ENCODE results near the gene OR51A7. TPM values are rescaled to one million over a fixed set of nuclear protein-coding genes. Genes with fewer than 3 reads are reported as not detected.
"Not testable (repeated sequence)": the region's sequence is repeated elsewhere in the genome, so short reads cannot be mapped to it uniquely, and the experiment has no call there.

OR51A7 gene, protein sequence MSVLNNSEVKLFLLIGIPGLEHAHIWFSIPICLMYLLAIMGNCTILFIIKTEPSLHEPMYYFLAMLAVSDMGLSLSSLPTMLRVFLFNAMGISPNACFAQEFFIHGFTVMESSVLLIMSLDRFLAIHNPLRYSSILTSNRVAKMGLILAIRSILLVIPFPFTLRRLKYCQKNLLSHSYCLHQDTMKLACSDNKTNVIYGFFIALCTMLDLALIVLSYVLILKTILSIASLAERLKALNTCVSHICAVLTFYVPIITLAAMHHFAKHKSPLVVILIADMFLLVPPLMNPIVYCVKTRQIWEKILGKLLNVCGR
- not detected for polyA plus RNA-seq
- long read RNA-seq, donor 1 = 0 reads
- long read RNA-seq, donor 2 = 0 reads
- long read RNA-seq, donor 3 = 0 reads
- long read RNA-seq, donor 4 = 0 reads
- long read RNA-seq, donor 5 = 0 reads
- long read RNA-seq, donor 6 = 0 reads
- long read RNA-seq, donor 7 = 0 reads
- long read RNA-seq, donor 8 = 0 reads
- long read RNA-seq, donor 9 = 0 reads
- long read RNA-seq, donor 10 = 0 reads

DNA sequence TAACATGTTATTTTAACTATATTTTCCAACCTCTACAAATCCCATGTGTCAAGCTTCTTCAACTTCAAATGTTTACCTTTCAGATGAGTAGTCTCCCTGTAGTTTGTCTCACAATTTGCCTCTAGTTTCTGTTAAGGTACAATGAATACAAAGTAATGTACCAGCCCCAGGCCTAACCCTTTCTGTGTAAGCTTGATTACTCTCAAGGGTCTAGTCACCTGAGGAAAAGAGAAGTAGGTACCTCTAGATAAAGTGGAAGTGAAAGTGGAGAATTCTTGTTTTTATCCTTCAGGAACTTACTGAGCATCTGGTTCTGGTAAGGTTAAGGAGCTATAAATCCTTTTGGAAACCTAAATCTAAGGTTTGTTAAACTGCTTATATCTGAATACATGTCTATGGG is at the start of gene OR51A7:
Gene OR51A7, plus strand, starts transcription at position 300 of the 400 bp plus-strand sequence. CDS start 3,587 bp downstream, outside the sequence.
- no peak for DNase-seq

DNA sequence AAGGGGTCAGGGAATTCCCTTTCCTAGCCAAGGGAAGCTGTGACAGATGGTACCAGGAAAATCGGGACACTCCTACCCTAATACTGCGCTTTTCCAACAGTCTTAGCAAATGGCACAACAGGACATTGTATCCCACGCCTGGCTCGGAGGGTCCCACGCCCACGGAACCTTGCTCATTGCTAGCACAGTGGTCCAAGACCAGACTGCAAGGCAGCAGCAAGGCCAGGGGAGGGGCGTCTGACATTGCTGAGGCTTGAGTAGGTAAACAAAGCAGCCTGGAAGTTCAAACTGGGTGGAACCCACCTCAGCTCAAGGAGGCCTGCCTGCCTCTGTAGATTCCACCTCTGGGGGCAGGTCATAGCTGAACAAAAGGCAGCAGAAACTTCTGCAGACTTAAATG is 49.3 kb upstream of the OR51A7 start:
- not testable (repeated sequence) for FAIRE-seq; H3K4me3 ChIP-seq (ENCODE audit: low read depth in 1 of 3, low read length in 3 of 3); H3K4me1 ChIP-seq (ENCODE audit: control insufficient read depth in 3 of 3, insufficient read depth in 2 of 3, low read depth in 1 of 3, low read length in 2 of 3); DNase-seq; H3K27ac ChIP-seq (ENCODE audit: low read depth in 1 of 3, low read length in 2 of 3); H3K36me3 ChIP-seq (ENCODE audit: control insufficient read depth in 3 of 3, insufficient read depth in 2 of 3, low read depth in 1 of 3, low read length in 3 of 3); H3K9me3 ChIP-seq (ENCODE audit: control insufficient read depth in 2 of 2, insufficient read depth in 1 of 2, low read depth in 1 of 2, low read length in 1 of 2); H3K27me3 ChIP-seq (ENCODE audit: control insufficient read depth in 3 of 3, insufficient read depth in 3 of 3, low read length in 3 of 3)
- WGBS, 3 donors = 79 to 87% (median 81%) methylated on average over 7 of the region's 7 CpGs

More for the DNA sequence above, at the start of gene OR51A7:
- H3K27me3 ChIP-seq (ENCODE audit: control insufficient read depth in 3 of 3, insufficient read depth in 3 of 3, low read length in 3 of 3) = no peaks in the 10 kb centered on the region
- H3K27ac ChIP-seq (ENCODE audit: low read depth in 1 of 3, low read length in 2 of 3) = no peak within 1 kb of the TSS
- FAIRE-seq = no peak
- H3K36me3 ChIP-seq (ENCODE audit: control insufficient read depth in 3 of 3, insufficient read depth in 2 of 3, low read depth in 1 of 3, low read length in 3 of 3) = no peaks in the 10 kb centered on the region
- no peaks in the 10 kb centered on the region for H3K9me3 ChIP-seq (ENCODE audit: control insufficient read depth in 2 of 2, insufficient read depth in 1 of 2, low read depth in 1 of 2, low read length in 1 of 2)
- H3K4me3 ChIP-seq (ENCODE audit: low read depth in 1 of 3, low read length in 3 of 3) = no peak within 1 kb of the TSS
- no peaks in the 10 kb centered on the region for H3K4me1 ChIP-seq (ENCODE audit: control insufficient read depth in 3 of 3, insufficient read depth in 2 of 3, low read depth in 1 of 3, low read length in 2 of 3)

DNA sequence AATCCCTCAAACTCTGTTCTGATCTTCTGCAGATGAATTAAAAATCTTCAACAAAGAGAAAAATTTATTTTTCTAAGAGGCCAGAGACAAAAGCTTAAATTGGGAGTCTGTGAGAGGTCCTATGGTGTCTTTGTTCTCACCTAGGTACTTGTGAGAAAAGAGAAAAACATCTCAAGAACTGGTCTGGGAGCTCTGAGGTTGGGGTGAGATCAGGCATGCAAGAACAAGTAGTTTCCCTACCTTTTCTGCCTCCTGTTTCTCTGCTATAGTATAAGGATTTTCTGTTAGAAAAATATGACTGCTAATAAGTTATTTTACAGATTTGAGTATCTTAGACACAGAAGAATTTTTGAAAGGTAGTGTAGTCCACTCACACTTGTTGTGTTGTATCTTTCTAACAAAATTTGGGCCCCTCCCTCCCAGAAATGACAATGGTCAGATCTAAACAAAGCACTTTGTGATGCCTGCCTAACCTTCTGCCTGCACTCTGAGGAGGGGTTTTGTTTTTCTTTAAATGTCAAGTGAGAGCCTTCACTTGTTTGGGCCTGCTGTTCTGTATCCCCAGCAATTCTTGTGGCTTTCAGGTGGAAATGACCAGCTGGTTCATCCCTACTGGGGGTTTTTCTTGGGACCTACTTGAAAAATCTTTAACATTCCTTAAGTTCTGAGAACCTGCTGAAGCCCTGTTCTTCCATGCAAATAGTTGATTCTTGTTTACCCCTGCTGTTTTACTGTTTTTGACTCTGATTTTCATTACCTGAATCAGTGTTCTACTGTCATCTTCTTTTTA is 40.9 kb upstream of the OR51A7 start:
- Histone ChIP-seq H3K27ac (ENCODE audit: low read depth in 1 of 3, low read length in 2 of 3) (no peak overlapping the region), H3K4me1 (ENCODE audit: control insufficient read depth in 3 of 3, insufficient read depth in 2 of 3, low read depth in 1 of 3, low read length in 2 of 3) (no peaks in the 10 kb centered on the region), H3K36me3 (ENCODE audit: control insufficient read depth in 3 of 3, insufficient read depth in 2 of 3, low read depth in 1 of 3, low read length in 3 of 3) (no peaks in the 10 kb centered on the region), H3K4me3 (ENCODE audit: low read depth in 1 of 3, low read length in 3 of 3) (no peak overlapping the region), H3K27me3 (ENCODE audit: control insufficient read depth in 3 of 3, insufficient read depth in 3 of 3, low read length in 3 of 3) (no peaks in the 10 kb centered on the region), H3K9me3 (ENCODE audit: control insufficient read depth in 2 of 2, insufficient read depth in 1 of 2, low read depth in 1 of 2, low read length in 1 of 2) (no peaks in the 10 kb centered on the region)
- DNase-seq (no peak), FAIRE-seq (no peak)

DNA sequence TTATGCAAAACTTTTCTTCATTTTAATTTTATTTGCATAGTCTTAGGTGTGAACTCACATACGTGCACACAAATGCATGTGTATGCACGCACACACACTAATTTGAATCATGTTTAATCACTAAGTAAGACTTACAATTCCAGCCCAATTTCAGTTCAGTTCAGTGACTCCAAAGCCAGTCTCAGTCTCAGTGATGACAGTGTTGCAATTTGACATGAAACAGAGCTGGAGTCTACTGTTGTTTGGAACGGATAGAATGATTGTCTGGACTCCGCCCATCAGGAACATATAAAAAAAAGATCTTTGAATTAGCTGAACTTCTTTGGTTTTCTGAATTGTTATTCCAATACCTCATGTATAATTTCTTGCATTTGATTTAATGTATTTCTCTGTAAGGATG is 39.7 kb upstream of the OR51A7 start:
- H3K4me3 ChIP-seq (ENCODE audit: low read depth in 1 of 3, low read length in 3 of 3) = no peak overlapping the region
- no peaks in the 10 kb centered on the region for H3K36me3 ChIP-seq (ENCODE audit: control insufficient read depth in 3 of 3, insufficient read depth in 2 of 3, low read depth in 1 of 3, low read length in 3 of 3)
- no peak overlapping the region for H3K27ac ChIP-seq (ENCODE audit: low read depth in 1 of 3, low read length in 2 of 3)
- H3K4me1 ChIP-seq (ENCODE audit: control insufficient read depth in 3 of 3, insufficient read depth in 2 of 3, low read depth in 1 of 3, low read length in 2 of 3) = no peaks in the 10 kb centered on the region
- H3K27me3 ChIP-seq (ENCODE audit: control insufficient read depth in 3 of 3, insufficient read depth in 3 of 3, low read length in 3 of 3) = no peaks in the 10 kb centered on the region
- FAIRE-seq (no peak), DNase-seq (no peak)
- 74 to 86% (median 84%) methylated on average over 4 of the region's 4 CpGs for WGBS, 3 donors
- H3K9me3 ChIP-seq (ENCODE audit: control insufficient read depth in 2 of 2, insufficient read depth in 1 of 2, low read depth in 1 of 2, low read length in 1 of 2) = no peaks in the 10 kb centered on the region

DNA sequence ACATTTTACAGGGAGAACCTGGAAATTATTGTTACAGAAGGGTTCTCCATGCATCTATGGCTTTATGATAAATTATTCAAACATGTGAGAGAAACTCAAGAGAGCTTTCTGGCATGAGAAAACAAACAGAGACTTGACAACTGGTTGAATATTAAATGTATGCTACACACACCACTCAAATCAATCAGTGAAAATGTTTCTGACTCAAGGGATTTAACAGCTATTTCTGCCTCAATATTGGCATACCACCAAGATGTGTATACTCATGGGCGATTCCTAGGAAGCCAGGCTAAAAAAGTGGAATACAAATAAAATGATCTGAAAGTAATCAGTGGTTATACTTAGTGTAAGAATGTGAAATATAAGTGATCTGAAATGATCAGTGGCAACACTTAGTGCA is 37.7 kb upstream of the OR51A7 start:
- WGBS, 3 donors = 37 to 41% (median 38%) methylated on average over 1 of the region's 1 CpG

DNA sequence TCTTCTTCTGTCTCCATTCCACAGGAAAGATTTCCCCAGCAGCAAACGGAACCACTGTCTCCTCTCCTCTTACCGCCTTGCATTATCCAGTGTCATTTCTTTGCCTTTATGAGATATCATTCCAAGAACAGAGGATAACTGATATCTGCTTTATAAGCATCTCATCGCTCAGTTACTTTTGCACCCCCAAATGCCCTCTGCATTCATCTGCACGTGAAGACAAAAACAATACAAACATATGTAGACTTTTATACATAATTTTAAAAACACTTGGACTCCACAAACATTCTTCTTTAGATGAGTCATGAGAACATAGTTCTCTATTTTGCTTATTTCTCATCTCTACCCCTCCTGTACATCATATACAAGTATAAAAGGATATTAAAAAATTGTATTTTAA is 22.4 kb upstream of the OR51A7 start:
- DNase-seq (no peak), FAIRE-seq (no peak)
- no peaks in the 10 kb centered on the region for H3K27me3 ChIP-seq (ENCODE audit: control insufficient read depth in 3 of 3, insufficient read depth in 3 of 3, low read length in 3 of 3)
- no peaks in the 10 kb centered on the region for H3K4me1 ChIP-seq (ENCODE audit: control insufficient read depth in 3 of 3, insufficient read depth in 2 of 3, low read depth in 1 of 3, low read length in 2 of 3)
- no peak overlapping the region for H3K4me3 ChIP-seq (ENCODE audit: low read depth in 1 of 3, low read length in 3 of 3)
- no peaks in the 10 kb centered on the region for H3K9me3 ChIP-seq (ENCODE audit: control insufficient read depth in 2 of 2, insufficient read depth in 1 of 2, low read depth in 1 of 2, low read length in 1 of 2)
- 77 to 86% (median 82%) methylated on average over 4 of the region's 4 CpGs for WGBS, 3 donors
- no peak overlapping the region for H3K27ac ChIP-seq (ENCODE audit: low read depth in 1 of 3, low read length in 2 of 3)
- H3K36me3 ChIP-seq (ENCODE audit: control insufficient read depth in 3 of 3, insufficient read depth in 2 of 3, low read depth in 1 of 3, low read length in 3 of 3) = no peaks in the 10 kb centered on the region

More for the DNA sequence above, 37.7 kb upstream of the OR51A7 start:
- Histone ChIP-seq H3K9me3 (ENCODE audit: control insufficient read depth in 2 of 2, insufficient read depth in 1 of 2, low read depth in 1 of 2, low read length in 1 of 2) (no peaks in the 10 kb centered on the region), H3K4me3 (ENCODE audit: low read depth in 1 of 3, low read length in 3 of 3) (no peak overlapping the region), H3K27ac (ENCODE audit: low read depth in 1 of 3, low read length in 2 of 3) (no peak overlapping the region), H3K27me3 (ENCODE audit: control insufficient read depth in 3 of 3, insufficient read depth in 3 of 3, low read length in 3 of 3) (no peaks in the 10 kb centered on the region), H3K36me3 (ENCODE audit: control insufficient read depth in 3 of 3, insufficient read depth in 2 of 3, low read depth in 1 of 3, low read length in 3 of 3) (no peaks in the 10 kb centered on the region), H3K4me1 (ENCODE audit: control insufficient read depth in 3 of 3, insufficient read depth in 2 of 3, low read depth in 1 of 3, low read length in 2 of 3) (no peaks in the 10 kb centered on the region)
- FAIRE-seq (no peak), DNase-seq (no peak)

DNA sequence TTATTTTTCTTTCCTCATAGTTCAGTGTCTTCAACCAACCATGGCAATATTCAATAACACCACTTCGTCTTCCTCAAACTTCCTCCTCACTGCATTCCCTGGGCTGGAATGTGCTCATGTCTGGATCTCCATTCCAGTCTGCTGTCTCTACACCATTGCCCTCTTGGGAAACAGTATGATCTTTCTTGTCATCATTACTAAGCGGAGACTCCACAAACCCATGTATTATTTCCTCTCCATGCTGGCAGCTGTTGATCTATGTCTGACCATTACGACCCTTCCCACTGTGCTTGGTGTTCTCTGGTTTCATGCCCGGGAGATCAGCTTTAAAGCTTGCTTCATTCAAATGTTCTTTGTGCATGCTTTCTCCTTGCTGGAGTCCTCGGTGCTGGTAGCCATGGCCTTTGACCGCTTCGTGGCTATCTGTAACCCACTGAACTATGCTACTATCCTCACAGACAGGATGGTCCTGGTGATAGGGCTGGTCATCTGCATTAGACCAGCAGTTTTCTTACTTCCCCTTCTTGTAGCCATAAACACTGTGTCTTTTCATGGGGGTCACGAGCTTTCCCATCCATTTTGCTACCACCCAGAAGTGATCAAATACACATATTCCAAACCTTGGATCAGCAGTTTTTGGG is 21.6 kb upstream of the OR51A7 start, which contains the start of gene OR51T1:
Gene OR51T1, plus strand, starts transcription at position 41 of the 641 bp plus-strand sequence. Its CDS starts 0 bp downstream, at position 41.
- Histone ChIP-seq H3K27ac (ENCODE audit: low read depth in 1 of 3, low read length in 2 of 3) (no peak within 1 kb of the TSS), H3K4me3 (ENCODE audit: low read depth in 1 of 3, low read length in 3 of 3) (no peak within 1 kb of the TSS), H3K36me3 (ENCODE audit: control insufficient read depth in 3 of 3, insufficient read depth in 2 of 3, low read depth in 1 of 3, low read length in 3 of 3) (no peaks in the 10 kb centered on the region), H3K4me1 (ENCODE audit: control insufficient read depth in 3 of 3, insufficient read depth in 2 of 3, low read depth in 1 of 3, low read length in 2 of 3) (no peaks in the 10 kb centered on the region), H3K27me3 (ENCODE audit: control insufficient read depth in 3 of 3, insufficient read depth in 3 of 3, low read length in 3 of 3) (no peaks in the 10 kb centered on the region), H3K9me3 (ENCODE audit: control insufficient read depth in 2 of 2, insufficient read depth in 1 of 2, low read depth in 1 of 2, low read length in 1 of 2) (no peaks in the 10 kb centered on the region)
- FAIRE-seq (no peak), DNase-seq (no peak)
- WGBS, 3 donors = 78 to 85% (median 81%) methylated on average over 8 of the region's 8 CpGs

DNA sequence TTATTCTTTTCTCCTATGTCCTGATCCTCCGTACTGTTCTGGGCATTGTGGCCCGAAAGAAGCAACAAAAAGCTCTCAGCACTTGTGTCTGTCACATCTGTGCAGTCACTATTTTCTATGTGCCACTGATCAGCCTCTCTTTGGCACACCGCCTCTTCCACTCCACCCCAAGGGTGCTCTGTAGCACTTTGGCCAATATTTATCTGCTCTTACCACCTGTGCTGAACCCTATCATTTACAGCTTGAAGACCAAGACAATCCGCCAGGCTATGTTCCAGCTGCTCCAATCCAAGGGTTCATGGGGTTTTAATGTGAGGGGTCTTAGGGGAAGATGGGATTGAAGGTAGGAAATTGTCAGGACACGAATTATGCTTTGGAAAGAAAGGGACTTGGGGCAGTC is 21.0 kb upstream of the OR51A7 start:
- no peak for FAIRE-seq
- WGBS, 3 donors = 62 to 77% (median 71%) methylated on average over 5 of the region's 5 CpGs

More for the DNA sequence above, 21.0 kb upstream of the OR51A7 start:
- Histone ChIP-seq H3K9me3 (ENCODE audit: control insufficient read depth in 2 of 2, insufficient read depth in 1 of 2, low read depth in 1 of 2, low read length in 1 of 2) (no peaks in the 10 kb centered on the region), H3K4me3 (ENCODE audit: low read depth in 1 of 3, low read length in 3 of 3) (no peak overlapping the region), H3K27me3 (ENCODE audit: control insufficient read depth in 3 of 3, insufficient read depth in 3 of 3, low read length in 3 of 3) (no peaks in the 10 kb centered on the region), H3K36me3 (ENCODE audit: control insufficient read depth in 3 of 3, insufficient read depth in 2 of 3, low read depth in 1 of 3, low read length in 3 of 3) (no peaks in the 10 kb centered on the region), H3K27ac (ENCODE audit: low read depth in 1 of 3, low read length in 2 of 3) (no peak overlapping the region), H3K4me1 (ENCODE audit: control insufficient read depth in 3 of 3, insufficient read depth in 2 of 3, low read depth in 1 of 3, low read length in 2 of 3) (no peaks in the 10 kb centered on the region)
- DNase-seq = no peak

Data from small intestine (tissue), 16 donors.